ENCODE measurements around the gene SLC25A51. TPM values are rescaled to one million over a fixed set of nuclear protein-coding genes. Genes with fewer than 3 reads are reported as not detected.

Gene SLC25A51
- total and polyA plus RNA-seq, 2 experiments from 2014 or later, result 10.4 to 29.2 TPM

DNA sequence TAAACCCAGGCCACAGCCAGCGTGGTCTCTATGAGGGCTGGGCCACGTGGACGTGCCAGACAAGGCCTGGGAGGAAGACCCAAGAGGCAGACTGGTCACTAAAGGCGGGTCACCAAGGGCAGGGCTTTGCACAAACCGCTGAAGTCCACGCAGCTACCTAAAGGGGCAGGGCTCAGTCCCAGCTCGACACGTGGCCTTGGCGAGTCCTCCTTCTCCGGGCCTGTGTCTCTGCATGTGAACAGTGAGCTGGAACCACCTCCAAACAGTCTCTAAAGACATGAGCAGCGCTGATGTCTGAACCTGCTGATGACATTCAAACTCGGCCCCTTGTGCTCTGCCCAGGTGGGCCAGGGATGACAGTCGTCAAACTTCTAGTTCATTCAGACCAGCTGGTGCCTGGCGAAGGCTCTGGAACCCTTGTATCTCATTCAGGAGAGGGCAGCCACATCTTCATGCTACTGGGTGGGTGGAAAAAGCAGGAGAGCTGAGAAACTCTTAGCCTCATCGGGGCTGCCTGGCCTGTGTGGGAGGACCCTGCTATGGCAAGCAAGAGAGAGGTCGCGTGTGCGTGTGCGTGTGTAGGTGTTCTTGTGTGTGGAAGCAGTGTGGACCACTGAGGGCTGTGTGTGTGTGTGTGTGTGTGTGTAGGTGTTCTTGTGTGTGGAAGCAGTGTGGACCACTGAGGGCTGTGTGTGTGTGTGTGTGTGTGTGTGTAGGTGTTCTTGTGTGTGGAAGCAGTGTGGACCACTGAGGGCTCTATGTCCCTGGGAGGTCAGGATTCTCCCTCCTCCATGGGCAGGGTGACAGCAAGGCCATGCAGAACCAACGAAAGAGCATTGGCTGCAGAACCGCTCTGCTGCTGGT is 14.1 kb upstream of the SLC25A51 start:
- no peak for TF ChIP-seq EZH2 (IDR thresholded peaks at IDR 0.05; ENCODE audit: borderline replicate concordance)
- no peak for DNase-seq (ENCODE audit: low spot score)
- Histone ChIP-seq H3K27ac (no peak overlapping the region), H3K79me2 (no peaks in the 10 kb centered on the region), H3K4me2 (no peak overlapping the region), H3K36me3 (replicated peaks; ENCODE audit: insufficient read depth, low read depth) (no peaks in the 10 kb centered on the region), H3K4me1 (ENCODE audit: insufficient read depth) (peaks cover 11% of the 10 kb centered on the region), H4K20me1 (ENCODE audit: insufficient read depth, poor library complexity, severe bottlenecking) (no peaks in the 10 kb centered on the region), H2AFZ (no peak overlapping the region), H3K9me2 (replicated peaks; ENCODE audit: insufficient read depth) (no peaks in the 10 kb centered on the region), H3K4me3 (no peak overlapping the region), H3K9me3 (ENCODE audit: low read depth) (no peaks in the 10 kb centered on the region), H3K27me3 (no peaks in the 10 kb centered on the region)
- 92% methylated on average over 21 of the region's 21 CpGs for WGBS (ENCODE audit: low lambda C conversion rate, missing lambda C conversion rate)

DNA sequence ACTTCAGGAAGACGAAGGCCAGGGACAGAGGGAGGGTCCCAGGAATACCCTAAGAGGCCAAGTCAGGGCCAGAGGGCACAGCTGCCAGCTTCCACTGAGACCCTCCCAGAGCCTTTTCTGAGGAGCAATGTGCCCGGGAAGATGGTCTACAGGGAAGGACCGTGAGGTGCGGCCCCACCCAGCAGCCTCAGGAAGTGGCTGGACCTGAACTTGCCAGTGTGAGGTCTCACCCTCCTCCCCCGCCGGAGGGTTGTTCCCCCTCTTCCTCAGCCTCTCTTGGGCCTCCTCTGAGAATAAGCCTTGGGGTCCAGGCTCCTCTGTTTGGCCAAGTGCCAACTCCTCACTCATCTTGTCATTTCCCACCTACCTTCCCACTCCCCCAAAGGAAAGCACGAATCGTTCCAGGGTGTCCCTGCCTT is 13.4 kb upstream of the SLC25A51 start:
- DNase-seq (ENCODE audit: low spot score), result no peak
- no peaks in the 10 kb centered on the region for H4K20me1 ChIP-seq (ENCODE audit: insufficient read depth, poor library complexity, severe bottlenecking)
- WGBS (ENCODE audit: low lambda C conversion rate, missing lambda C conversion rate), result 75% methylated on average over 7 of the region's 8 CpGs
- no peaks in the 10 kb centered on the region for H3K9me2 ChIP-seq (replicated peaks; ENCODE audit: insufficient read depth)
- no peak overlapping the region for H3K27ac ChIP-seq
- no peak overlapping the region for H3K4me3 ChIP-seq
- no peaks in the 10 kb centered on the region for H3K79me2 ChIP-seq
- no peaks in the 10 kb centered on the region for H3K27me3 ChIP-seq
- H3K4me1 ChIP-seq (ENCODE audit: insufficient read depth), result peaks cover 8% of the 10 kb centered on the region
- H2AFZ ChIP-seq, result no peak overlapping the region
- no peaks in the 10 kb centered on the region for H3K9me3 ChIP-seq (ENCODE audit: low read depth)
- TF ChIP-seq EZH2 (IDR thresholded peaks at IDR 0.05; ENCODE audit: borderline replicate concordance) (no peak), EZH2phosphoT487 (IDR thresholded peaks at IDR 0.05; ENCODE audit: low read depth, severe bottlenecking, unreplicated experiment) (no peak)
- TF ChIP-seq, protein P1, sequence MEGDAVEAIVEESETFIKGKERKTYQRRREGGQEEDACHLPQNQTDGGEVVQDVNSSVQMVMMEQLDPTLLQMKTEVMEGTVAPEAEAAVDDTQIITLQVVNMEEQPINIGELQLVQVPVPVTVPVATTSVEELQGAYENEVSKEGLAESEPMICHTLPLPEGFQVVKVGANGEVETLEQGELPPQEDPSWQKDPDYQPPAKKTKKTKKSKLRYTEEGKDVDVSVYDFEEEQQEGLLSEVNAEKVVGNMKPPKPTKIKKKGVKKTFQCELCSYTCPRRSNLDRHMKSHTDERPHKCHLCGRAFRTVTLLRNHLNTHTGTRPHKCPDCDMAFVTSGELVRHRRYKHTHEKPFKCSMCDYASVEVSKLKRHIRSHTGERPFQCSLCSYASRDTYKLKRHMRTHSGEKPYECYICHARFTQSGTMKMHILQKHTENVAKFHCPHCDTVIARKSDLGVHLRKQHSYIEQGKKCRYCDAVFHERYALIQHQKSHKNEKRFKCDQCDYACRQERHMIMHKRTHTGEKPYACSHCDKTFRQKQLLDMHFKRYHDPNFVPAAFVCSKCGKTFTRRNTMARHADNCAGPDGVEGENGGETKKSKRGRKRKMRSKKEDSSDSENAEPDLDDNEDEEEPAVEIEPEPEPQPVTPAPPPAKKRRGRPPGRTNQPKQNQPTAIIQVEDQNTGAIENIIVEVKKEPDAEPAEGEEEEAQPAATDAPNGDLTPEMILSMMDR (IDR thresholded peaks at IDR 0.05; ENCODE audit: poor library complexity), result no peak
- no peak overlapping the region for H3K4me2 ChIP-seq
- H3K36me3 ChIP-seq (replicated peaks; ENCODE audit: insufficient read depth, low read depth), result no peaks in the 10 kb centered on the region

DNA sequence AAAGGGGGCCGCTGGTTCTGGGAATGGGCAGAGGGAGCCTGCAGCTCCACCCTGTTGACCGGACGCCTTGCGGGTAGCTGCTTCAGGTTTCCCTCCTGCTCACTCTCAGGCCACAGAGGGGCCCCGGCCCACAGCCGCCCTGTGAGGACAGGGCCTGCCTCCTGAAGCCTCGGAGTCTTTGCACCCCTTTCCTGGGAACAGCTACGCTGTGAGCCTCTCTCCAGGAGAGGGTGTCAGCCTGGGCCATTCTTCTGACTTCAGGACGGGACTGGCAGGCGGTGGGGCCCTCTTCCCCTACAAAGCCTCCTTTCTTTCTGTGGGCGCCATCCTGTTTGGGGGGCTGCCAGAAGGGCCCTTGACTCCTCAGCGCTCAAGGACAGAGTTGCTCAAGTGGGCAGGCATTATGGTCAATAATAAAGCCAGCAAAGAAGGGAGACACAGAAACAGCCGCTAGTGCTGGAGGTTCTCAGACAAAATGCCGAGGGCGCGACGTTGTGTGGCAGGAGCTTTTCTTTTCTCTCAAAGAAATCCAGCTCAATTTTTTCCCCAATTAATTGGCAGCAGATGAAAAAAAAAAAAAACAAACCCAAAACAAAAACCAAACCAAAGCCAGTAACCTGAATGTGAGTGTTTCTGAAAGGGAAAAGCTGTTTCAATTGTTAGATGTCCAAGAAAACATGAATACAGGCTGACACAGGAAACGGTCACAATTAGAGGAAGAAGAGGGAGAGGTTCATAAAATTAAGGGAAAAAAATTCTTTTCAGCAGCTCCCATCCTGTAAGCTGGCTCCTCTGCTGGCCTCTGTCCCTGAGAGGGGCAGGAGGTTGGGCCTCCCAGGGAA is 12.8 kb upstream of the SLC25A51 start:
- Histone ChIP-seq H3K27ac (no peak overlapping the region), H3K79me2 (no peaks in the 10 kb centered on the region), H3K9me3 (ENCODE audit: low read depth) (no peaks in the 10 kb centered on the region), H3K36me3 (replicated peaks; ENCODE audit: insufficient read depth, low read depth) (no peaks in the 10 kb centered on the region), H3K4me2 (no peak overlapping the region), H3K27me3 (no peaks in the 10 kb centered on the region), H3K4me1 (ENCODE audit: insufficient read depth) (peaks cover 8% of the 10 kb centered on the region), H3K4me3 (no peak overlapping the region), H4K20me1 (ENCODE audit: insufficient read depth, poor library complexity, severe bottlenecking) (no peaks in the 10 kb centered on the region), H3K9me2 (replicated peaks; ENCODE audit: insufficient read depth) (no peaks in the 10 kb centered on the region), H2AFZ (no peak overlapping the region)
- WGBS (ENCODE audit: low lambda C conversion rate, missing lambda C conversion rate), result 89% methylated on average over 18 of the region's 18 CpGs
- no peak for DNase-seq (ENCODE audit: low spot score)
- TF ChIP-seq EZH2 (IDR thresholded peaks at IDR 0.05; ENCODE audit: borderline replicate concordance) (no peak), EZH2phosphoT487 (IDR thresholded peaks at IDR 0.05; ENCODE audit: low read depth, severe bottlenecking, unreplicated experiment) (no peak)
- TF ChIP-seq, protein P1 (IDR thresholded peaks at IDR 0.05; ENCODE audit: poor library complexity), result no peak
